HL-60/S4 treated with phorbol 12-myristate 13-acetate at 8.2 ng/mL for 4 days and 3 days (cell line): ENCODE data around the gene PTCH1.

Source experiments
- in situ Hi-C: fragments of 300-500 bp; cut with MboI; formaldehyde crosslinking; loops from 2 replicates; pipeline ENCODE4 v1.15.0; 2022; ENCODE audit warnings: low sequenced_read_pairs

The PTCH1 gene

DNA sequence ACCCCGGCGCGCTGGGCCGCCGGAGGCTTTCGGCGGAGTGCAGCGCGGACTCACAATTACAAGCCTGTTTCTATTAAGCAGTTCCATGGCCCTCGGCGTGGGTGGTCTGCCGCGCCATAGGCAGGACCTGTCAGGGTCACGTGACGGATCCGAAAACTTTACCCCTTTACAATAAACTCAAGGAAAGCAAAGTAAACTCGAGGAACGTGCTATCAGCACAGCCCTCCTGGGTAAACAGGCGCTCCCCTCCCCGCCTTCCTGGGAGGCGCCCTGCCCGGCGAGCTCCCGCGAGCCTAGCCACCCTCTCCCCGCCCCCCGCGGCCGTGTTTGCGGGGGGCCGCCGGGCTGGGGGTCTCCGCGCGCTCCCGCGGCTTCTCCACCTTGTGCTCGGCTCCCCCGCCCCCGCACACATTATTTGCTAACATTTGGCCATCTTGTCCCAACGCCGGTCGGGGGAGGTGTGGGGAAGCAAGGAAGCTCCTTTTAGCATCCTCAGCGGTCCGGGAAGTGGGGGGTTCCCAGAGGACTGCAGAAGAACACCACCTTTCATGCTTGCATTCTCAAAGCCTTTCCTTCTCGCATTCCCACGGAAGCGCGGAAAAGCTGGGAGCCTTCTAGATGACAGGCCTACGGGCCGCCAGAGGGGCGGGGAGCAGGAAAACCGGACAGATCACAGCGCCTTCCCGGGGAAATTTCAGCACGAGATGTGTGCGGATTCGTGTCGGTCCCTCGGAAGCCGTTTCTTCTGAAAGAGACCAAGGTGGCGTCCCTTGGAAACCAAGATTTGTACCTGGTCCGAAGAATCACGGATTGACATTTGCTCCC, at the start of gene PTCH1:
PTCH1 (minus strand) TSS at position 238 of the 825 bp plus-strand sequence.
- in situ Hi-C loops, result no loop called here

DNA sequence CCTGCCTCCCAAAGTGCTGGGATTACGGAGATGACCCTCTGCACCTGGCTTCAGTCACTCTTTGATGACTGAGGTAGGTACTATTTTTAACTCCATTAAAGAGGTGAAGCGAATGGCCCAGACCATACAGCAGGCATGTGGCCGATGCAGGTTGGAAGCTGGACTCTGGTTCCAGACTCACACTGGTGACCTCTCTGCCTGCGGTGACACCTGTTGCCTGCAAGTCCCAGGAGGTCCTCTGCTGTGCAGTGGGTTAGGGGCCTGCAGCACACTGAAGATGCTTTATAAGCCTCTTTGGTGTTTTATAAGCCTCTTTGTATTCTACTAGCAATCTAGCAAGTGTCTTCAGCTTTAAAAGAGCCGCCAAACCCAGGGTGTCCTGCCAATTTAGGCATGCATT, 49.2 kb upstream of the PTCH1 start:
- in situ Hi-C loops, result no loop called here

DNA sequence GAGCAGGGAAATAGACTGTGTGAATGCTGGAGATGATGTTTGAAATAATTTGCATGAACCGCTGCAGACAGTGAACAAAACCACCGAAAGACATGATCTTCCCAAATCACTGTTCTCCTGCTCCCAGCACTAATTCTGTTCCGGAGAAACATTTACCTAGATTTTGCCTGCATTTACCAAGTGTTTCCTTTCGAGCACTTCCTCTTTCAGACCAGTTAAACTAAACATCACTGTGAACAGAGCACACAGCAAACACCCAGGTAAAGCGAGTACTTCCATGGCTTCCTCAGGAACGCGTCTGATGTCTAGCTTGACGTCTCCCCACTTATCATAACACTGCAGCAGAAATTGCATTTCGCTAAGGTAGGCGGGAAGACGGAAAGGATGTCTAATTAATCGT, 45.1 kb upstream of the PTCH1 start:
- in situ Hi-C loops, result no loop called here

DNA sequence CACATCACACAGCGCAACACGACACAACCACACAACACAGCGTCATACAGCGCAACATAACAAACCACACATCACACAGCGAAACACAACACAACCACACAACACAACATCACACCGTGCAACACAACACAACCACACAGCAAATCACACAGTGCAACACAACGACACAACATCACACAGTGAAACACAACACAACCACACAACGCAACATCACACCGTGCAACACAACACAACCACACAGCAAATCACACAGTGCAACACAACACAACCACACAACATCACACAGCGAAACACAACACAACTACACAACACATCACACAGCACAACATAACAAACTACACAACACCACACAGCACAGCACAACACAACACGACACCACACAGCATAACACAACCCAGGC, 40.4 kb upstream of the PTCH1 start:
- in situ Hi-C loops, result no loop called here

DNA sequence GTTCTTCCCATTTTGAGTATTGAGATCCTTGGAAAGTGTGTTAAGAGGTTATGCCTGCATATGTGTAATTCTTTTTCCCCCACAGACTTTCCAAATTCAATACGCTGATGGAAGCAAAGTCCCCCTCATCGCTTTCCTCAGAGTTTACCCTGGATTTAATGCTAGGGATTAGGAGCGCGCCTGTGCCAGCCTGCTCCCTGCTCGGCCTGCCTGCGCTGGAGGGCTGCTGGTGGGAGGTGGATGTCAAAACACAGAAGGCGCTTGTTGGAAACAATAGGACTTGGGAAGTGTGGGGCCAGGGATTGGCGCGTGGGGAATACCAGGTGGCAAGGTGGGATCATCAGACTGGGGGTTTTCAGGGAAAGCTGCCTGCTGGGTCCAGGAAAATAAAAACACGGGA, 39.8 kb upstream of the PTCH1 start:
- in situ Hi-C loops, result no loop called here

DNA sequence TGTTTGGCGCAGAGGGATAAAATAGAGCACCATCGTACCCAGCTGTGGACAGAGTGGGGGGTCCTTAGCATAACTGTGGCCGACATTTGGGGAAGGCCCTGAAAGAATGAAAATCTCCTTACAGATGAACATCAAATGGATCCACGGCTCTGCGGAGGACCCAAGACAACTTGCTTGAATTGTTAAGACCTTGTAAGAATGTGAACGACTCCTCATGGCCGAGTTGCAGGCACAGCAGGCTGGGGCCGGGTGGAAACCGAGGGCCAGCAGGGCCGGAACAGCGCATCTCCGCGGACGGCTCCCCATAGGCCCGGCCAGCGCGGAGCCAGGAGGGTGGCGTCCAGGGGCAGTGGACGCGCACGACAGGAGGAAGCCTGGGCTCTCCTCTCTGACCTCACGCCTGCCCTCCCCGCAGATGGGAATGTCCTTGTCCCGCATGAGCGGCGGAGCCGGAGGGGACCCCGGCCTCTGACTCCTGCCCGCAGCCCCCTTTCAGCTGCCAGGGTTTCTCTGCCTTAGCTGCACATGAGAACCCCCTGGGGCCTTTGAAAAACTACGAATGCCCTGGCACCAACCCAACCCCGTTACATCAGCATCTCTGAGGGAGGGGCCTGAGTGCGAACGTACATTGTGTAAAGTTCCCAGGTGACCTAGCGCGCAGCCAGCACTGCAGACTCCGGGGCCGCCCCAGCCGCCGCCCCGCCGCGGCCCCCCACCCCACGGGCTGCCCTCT, 36.2 kb upstream of the PTCH1 start:
- in situ Hi-C loops, result no loop called here

DNA sequence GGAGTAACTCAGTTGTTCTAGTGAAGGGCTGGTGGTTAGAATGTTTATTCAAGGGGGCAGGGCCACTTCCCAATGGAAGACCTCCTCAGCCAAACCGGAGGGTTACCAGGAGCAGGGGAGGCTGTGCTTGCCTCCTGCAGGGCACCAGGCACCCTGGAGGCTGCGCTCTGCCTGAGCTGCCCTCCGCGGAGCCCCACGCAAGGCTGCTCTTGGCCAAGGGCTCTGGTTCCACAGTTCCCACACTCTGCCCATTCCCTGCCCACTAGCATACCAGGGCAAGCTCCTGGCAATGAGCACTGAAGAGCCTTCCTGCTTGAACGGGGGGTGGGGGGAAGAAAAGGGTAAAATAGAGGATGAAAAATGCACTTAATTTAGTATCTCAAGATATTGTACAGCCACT, 35.5 kb upstream of the PTCH1 start:
- in situ Hi-C loops, result no loop called here

DNA sequence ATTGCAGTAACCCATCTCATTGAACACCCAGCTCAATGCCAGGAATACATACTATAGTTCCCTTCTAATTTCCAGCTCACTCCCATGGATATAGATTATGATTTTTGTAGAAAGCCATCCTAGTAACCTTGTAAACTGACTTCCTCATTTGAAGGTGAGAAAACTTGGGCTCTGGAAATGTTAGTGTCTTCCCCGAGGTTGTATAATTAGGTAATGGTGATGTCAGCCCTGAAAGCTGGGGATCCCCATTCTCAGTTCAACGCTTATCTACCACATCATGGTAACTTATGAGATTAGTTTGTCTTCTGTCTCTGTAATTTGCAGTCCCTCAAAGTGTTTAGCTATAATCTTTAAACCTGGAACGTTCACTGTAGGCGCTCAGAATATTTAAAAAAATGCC, 34.6 kb upstream of the PTCH1 start:
- in situ Hi-C loops, result no loop called here

DNA sequence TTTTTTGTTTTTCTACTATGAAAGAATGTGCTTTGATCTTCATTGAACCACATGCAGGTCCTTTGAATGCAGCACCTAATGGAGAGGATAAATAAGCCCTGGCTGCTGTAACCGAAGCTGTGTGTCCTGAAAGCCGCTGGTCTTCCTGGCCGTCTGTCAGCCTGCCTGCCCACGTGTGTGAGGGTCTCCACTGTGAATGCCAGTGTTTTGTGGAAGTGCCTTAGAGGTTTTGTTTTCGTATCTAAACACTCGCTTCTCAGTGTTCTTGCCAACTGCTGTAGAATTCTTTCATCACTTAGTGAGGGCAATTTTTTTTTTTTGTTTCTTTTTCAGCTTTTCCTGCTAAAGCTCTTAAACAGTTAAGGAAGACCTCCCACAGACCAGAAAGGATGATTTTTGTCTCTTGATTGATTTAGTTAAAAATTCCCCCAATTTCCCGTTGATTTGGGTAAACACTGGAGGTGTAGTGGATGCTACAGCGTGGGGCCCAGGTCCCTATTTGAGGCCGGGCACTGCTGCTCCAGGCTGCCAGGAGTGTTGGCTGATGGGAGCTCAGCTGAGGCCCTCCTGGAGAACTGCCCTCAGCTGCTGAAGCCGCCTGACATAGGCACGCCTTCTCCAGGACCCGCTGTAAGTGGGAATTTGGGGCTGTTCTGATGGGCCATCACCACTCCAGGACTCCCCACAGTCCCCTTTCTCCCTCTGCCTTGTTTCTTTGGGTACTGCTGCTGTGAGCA, 29.2 kb upstream of the PTCH1 start:
- in situ Hi-C loops, result no loop called here

DNA sequence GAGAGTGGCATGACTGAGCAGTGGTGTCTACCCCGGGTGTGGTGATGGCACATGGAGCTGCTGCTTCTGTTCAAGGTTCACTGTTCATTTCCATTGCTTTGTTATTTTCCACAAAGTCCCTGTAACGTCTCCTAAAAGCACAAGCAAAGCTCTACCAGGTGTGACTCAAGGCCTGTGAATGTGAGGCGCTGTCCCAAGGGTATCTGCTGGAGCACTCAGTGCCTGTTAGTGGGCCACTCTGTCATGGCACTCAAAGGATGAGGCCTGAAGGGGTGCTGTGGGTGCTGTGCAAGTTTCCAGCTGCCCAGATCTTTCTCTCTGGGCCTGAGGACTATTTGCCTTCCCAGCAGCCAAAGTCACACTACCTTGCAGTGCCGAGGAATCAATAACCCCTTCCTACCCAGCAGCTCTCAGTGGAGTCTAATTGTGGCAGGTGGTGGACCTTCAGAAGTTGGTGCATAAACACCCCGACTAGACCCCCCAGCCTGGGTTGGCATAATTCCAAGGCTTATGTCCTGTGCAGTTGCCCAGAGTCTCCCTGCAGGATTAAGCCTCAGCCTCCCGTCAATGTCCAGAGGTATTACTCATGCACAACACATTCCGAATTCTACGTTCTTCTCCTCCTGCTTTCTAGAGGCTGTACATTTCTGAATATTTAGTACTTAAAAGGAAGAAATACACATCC, 17.4 kb upstream of the PTCH1 start:
- in situ Hi-C loops, result no loop called here

DNA sequence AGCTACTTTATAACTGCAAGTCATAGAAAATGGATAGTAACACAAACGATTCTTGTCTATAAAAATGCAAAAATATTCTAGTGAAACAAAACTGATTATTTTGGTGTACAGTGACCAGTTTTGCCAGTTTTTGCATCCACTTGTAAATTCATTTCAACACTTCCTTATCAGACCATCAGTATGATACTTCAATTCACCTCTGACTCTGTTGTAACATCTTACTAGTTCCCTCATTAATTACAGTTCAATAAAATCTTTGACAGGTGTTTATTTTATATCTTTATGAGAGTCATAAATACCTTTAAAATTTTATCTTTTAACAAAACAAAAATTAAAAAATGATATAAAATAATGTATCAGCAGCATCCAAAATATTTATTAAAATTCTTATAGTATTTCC, 13.1 kb upstream of the PTCH1 start:
- in situ Hi-C loops, result no loop called here

DNA sequence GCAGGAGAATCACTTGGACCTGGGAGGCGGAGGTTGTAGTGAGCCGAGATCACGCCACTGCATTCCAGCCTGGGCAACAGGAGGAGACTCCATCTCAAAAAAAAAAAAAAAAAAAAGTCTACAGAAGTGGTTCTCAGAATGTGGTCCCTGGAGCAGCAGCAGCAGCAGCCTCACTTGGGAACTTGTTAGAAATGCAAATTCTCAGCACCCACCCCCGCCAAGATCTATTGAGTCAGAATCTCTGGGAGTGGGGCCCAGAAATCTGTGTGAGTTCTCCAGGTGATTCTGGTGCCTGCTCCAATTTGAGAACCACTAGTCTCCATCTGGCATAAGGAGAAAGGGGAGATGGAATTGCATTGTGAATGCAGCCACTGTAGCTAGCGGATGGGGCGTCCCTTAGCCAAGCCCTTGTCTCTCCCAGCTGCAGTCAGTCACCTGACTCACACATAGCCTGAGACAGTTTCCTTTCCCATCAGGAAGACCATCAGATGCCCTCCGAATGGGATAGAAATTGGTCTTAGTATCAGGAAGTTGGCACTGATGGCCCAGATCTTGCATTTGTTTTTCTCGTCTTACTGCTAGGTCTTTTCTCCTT, 12.2 kb upstream of the PTCH1 start:
- in situ Hi-C loops, result no loop called here

DNA sequence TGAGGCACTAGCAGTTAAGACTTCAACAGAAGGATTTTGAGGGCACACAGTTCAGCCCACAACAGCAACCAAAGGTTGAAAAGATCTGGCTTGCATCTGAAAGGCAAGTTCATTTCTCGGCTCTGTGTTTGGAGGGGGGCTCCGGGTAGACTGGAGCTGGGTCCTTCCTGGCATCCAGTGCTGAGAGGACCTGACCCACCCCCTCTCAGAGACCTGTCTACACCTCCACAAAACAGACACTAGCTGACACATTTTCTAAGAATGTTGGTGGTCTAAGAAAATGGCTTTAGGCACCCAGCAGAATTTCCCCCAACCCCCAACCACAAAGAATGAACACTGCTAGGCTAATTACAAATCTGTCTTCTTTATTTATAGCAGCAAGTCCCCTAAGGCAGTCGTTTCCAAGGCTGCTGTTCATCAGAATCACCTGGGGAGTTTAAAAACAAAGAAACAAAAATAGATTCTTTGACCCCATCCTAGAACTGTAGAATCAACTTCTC, 6.2 kb upstream of the PTCH1 start:
- in situ Hi-C loops, result no loop called here

DNA sequence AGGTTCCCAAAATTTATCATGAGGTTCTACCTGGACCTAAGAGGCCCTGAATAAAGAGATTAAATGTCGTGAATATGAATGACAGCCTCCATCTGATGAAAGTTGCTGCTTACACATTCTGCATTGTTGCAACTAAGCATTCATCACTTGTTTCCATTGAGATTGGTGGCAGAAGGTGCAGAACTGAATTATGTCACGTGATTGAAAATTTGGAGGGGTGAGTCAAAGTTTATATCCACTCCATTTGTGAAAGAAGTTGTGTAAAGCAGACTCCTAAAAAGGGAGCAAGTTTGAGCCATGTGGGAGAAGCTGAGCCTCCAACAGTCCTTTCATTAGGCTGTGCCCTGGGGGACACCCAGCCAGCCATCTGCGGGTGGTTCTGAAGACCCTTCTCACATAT, 4.9 kb upstream of the PTCH1 start:
- in situ Hi-C loops, result no loop called here

DNA sequence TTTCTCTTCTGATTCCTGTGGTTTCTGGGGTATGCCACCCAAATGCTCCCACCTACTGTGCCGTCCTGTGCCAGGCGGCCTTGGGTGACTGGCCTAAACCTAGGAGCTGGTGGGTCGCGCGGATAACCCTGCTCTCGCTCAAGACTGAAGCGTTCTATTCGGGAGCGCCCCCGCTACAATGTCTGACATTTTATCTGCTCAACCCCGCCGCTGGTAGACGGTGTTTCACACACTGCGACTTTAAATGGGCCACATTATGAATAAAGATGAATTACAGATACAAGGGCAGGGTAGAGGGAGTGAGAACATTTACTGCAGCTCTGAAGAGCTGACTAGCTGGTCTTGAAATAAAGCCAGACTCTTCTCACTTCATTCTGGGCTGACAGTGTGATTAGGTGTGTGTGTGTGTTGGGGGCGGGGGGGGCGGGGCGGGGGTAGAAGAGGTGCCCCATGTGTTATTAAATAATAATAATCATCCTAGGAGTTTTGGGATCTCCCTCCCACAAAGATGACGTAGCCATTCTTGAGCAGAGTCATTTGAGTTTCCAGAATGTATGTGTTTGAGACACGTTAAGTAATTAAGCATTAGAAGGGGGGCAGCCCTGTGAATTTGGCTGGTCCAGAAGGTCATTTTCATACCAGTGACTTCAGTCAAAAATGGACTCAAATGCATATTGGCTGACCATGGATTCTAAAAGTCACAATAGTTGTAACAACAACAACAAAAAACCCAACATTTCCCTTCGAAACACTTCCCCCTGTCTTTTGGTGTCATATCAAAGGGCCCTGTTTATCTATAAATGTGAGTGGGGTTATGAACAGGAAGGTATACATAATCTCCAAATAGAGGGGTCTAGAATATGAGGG, 1.0 kb upstream of the PTCH1 start:
- in situ Hi-C loops, result no loop called here

DNA sequence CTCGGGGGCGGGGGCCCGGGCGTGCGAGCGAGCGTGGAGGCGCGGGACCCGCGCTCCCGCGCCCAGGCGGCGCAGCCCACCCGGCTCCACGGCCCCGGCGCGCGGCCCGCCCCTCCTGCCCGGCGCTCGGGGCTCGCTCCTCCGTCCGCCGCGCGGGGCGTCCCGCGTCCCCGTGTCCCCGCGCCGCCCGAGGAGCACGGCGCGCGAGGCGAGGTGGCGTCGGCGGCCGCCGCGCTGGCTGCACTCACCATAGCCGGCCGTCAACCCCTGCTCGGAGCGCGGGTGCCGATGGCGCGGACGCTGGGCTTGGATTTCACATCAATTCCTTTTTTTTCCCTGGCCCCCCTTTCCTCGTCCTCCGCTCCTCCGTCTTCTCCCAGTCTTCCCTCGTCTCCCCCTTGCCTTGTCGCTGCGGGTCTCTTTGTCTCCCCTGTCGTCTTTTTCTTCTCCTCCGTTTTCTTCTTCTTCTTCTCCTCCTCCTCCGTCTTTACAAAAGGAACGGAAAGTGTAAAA, 494 bp downstream of the PTCH1 start:
- in situ Hi-C loops, result no loop called here

DNA sequence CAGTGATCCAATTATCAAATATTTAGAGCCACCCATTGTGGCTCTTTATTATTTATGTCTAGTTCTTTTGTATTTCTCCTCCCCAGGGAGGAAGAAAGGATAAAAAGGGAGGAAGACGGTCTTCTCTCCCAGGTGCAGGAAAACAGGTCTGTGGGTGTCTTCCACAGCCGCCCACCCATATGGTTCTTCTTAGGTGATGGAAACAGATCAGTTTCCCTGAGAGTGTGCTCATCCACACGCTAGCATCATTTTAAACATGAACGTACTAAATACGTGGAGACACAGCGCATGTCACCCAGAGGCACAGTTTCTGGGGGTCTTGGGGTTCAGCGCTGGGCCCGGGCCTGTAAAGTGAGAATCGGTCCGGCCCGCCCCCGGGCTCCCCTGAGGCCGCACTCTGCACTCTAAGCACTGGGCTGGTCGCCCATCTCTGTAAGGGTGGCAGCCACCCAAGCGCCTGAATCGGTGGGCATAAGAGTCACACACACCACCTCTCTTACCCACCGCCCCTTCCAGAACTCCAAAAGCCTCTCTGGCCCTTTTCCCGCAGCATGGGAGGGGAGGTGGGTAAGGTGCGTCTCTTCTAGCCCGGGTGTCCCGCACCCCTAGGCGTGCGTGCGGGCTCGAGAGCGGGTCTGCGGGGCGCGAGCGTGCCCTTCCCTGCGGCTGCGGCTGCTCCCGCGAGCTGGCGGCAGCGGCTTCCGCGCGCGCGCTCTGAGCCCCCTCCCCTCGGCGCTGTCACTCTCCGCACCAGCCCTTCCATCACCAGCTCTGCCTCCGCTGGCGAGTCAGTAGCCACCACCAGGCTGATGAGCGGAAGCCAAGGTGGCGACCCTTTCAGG, 1.3 kb downstream of the PTCH1 start:
- in situ Hi-C loops, result no loop called here

DNA sequence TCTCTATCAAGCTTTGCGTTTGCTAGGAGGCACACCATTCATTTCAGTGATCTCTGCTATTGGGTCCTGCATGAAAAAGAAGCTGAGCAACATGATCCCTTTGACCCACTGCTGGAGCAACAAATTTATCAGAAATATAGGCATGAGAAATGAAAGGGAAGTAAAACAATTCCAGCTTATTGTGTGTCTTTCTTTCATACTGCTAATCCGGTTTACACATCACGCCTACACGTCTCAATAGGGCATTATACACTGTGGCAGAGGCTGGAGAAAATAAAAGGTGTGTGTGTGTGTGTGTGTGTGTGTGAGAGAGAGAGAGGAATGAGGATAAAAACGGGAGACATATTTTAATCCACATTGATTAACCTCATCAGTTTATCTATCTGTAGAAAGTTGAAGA, 2.4 kb downstream of the PTCH1 start:
- in situ Hi-C loops, result no loop called here

DNA sequence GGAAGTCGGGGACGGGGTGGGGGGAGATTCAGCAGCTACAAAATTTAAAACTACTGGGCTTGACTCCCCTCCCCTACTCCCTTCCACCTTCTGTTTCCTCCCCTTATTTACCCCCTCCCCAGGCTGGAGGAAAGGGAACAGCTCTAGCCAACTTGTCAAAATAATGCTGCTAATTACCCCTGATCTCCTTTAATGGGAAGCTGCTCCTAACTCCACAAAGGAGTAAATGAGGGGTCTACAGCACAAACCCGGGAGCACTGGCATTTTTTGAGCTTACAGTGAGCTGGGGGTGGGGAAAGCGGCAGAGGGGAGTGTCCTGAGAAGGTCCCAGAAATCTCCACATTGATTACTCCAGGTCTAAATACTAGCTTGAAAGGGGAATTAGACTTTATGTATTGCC, 3.1 kb downstream of the PTCH1 start:
- in situ Hi-C loops, result no loop called here
